HL-60 (cell line): ENCODE measurements around the gene DNAJB6.

Experiments used
- DNase-seq, 2 experiments: peaks; one replicate each; pipeline ENCODE4 v3.0.0-alpha.2; 2010 to 2020; ENCODE audit warnings: low read depth in 1 of 2, low spot score in 1 of 2
- H3K27ac ChIP-seq: fragments of 250-450 bp; sonication (Bioruptor Pico); replicated peaks from 2 replicates; pipeline ENCODE4 v1.5.1; 2020; ENCODE audit warnings: mild to moderate bottlenecking, moderate library complexity
- H3K27me3 ChIP-seq: fragments of 250-450 bp; sonication (Bioruptor Pico); 2 replicates; pipeline ENCODE4 v1.5.1; 2021; ENCODE audit warnings: mild to moderate bottlenecking, moderate library complexity; ENCODE audit not compliant: insufficient read depth, poor library complexity, severe bottlenecking
- H3K4me3 ChIP-seq: replicated peaks from 2 replicates; pipeline ENCODE4 v1.5.1; 2011; ENCODE audit warnings: mild to moderate bottlenecking, control low read depth, low read length; ENCODE audit not compliant: insufficient read depth
- GABPA ChIP-seq: IDR thresholded peaks from 2 replicates; pipeline ENCODE4 v1.6.1; 2012; ENCODE audit warnings: low read depth
- POLR2AphosphoS5 ChIP-seq: IDR thresholded peaks from 2 replicates; pipeline ENCODE4 v1.6.1; 2012; ENCODE audit warnings: low read depth
- SPI1 ChIP-seq: IDR thresholded peaks from 2 replicates; pipeline ENCODE4 v1.6.1; 2012; ENCODE audit warnings: low read depth, mild to moderate bottlenecking, borderline replicate concordance
- TF ChIP-seq, protein P1 (sequence below): IDR thresholded peaks from 2 replicates; pipeline ENCODE4 v1.6.1; 2012; ENCODE audit warnings: low read depth; ENCODE audit not compliant: insufficient replicate concordance
- TF ChIP-seq, protein P2 (sequence below): IDR thresholded peaks from one replicate; pipeline ENCODE4 v1.5.1; 2011; ENCODE audit warnings: low read length, control low read depth, inconsistent platforms; ENCODE audit not compliant: insufficient read depth

The DNAJB6 gene

DNA sequence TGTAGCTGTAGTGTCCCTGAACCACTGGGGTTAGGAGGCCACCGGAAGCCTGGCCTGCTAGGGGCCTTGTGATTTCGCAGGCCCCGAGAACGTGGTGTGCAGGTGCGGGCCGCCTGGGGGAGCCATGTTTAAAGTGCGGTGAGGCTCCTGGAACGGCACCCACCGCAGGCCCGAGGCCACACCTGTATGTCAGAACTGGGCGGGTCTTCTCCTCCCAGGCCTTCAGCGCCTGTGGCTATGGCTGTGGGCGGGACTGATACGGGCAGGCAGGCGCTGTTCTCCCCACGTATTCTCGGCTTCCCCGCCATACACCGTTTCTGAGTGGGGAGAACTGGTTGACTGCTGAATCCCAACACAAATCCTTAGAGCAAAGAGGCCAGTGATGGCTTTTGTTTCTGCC lies 74.8 kb downstream of the DNAJB6 start:
- DNase-seq: no peak
- Histone ChIP-seq H3K27me3 (no peaks in the 10 kb centered on the region), H3K4me3 (no peak overlapping the region), H3K27ac (no peak overlapping the region)
- TF ChIP-seq, protein P1, sequence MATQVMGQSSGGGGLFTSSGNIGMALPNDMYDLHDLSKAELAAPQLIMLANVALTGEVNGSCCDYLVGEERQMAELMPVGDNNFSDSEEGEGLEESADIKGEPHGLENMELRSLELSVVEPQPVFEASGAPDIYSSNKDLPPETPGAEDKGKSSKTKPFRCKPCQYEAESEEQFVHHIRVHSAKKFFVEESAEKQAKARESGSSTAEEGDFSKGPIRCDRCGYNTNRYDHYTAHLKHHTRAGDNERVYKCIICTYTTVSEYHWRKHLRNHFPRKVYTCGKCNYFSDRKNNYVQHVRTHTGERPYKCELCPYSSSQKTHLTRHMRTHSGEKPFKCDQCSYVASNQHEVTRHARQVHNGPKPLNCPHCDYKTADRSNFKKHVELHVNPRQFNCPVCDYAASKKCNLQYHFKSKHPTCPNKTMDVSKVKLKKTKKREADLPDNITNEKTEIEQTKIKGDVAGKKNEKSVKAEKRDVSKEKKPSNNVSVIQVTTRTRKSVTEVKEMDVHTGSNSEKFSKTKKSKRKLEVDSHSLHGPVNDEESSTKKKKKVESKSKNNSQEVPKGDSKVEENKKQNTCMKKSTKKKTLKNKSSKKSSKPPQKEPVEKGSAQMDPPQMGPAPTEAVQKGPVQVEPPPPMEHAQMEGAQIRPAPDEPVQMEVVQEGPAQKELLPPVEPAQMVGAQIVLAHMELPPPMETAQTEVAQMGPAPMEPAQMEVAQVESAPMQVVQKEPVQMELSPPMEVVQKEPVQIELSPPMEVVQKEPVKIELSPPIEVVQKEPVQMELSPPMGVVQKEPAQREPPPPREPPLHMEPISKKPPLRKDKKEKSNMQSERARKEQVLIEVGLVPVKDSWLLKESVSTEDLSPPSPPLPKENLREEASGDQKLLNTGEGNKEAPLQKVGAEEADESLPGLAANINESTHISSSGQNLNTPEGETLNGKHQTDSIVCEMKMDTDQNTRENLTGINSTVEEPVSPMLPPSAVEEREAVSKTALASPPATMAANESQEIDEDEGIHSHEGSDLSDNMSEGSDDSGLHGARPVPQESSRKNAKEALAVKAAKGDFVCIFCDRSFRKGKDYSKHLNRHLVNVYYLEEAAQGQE: no peak
- TF ChIP-seq GABPA (no peak), POLR2AphosphoS5 (no peak), SPI1 (no peak)
- TF ChIP-seq, protein P2, sequence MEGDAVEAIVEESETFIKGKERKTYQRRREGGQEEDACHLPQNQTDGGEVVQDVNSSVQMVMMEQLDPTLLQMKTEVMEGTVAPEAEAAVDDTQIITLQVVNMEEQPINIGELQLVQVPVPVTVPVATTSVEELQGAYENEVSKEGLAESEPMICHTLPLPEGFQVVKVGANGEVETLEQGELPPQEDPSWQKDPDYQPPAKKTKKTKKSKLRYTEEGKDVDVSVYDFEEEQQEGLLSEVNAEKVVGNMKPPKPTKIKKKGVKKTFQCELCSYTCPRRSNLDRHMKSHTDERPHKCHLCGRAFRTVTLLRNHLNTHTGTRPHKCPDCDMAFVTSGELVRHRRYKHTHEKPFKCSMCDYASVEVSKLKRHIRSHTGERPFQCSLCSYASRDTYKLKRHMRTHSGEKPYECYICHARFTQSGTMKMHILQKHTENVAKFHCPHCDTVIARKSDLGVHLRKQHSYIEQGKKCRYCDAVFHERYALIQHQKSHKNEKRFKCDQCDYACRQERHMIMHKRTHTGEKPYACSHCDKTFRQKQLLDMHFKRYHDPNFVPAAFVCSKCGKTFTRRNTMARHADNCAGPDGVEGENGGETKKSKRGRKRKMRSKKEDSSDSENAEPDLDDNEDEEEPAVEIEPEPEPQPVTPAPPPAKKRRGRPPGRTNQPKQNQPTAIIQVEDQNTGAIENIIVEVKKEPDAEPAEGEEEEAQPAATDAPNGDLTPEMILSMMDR: no peak

DNA sequence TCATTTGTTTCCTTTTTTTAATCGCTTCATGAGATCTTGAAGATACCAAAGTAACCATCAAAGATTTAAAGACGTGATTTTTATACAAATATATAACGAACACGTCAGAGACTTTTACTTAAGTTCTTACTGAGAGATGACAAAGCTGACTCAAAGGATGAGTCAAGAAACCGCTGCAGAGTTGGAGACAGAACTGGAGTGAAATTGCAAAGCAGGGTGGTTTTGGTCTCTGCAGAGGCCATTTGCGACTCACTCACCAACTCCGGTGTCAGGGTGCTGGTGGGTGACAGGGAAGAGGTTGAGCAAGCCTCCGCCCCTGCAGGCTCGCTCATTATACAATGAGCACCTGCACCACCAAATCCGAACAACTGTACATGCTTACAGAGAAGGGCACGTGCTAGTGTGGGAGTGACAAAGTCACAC lies 75.2 kb downstream of the DNAJB6 start:
- Histone ChIP-seq H3K4me3 (no peak overlapping the region), H3K27ac (no peak overlapping the region), H3K27me3 (no peaks in the 10 kb centered on the region)
- TF ChIP-seq, protein P1: no peak
- TF ChIP-seq, protein P2: no peak
- TF ChIP-seq GABPA (no peak), POLR2AphosphoS5 (no peak), SPI1 (no peak)
- no peak for DNase-seq

DNA sequence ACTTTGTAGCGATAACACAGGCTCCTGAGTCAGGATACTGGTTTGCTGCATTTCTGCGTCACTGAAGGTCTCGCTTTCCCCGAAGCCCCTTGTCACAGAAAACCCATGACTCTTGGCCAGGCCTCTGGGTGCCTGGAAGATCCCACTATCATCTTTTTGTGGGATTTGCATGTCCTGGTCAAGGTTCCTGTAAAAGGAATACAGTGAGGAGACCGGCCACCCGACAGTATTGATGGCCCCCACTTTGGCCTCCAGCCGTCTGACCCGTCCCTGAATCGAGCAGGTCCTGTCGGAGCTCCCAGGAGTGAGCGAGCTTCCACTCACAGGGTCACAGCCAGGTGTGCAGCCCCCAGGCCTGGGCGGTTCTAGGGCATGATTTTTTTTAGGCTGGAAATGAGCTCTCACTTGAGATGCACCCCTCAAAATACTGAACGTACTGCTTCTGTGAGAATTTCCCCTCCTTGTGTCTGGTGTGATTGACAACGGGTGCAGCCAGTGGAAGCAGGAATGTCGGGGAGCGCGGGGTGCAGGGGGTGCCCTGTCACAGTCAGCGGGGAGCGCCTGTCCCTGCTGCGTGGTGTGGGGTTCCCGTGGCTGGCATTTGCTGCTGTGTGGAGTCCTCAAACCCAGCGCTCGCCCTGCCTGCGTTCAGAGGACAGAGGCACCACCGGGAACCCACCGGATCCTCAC lies 75.8 kb downstream of the DNAJB6 start:
- H3K4me3 ChIP-seq: no peak overlapping the region
- no peak overlapping the region for H3K27ac ChIP-seq
- DNase-seq: no peak
- no peaks in the 10 kb centered on the region for H3K27me3 ChIP-seq
- TF ChIP-seq, protein P2: no peak
- TF ChIP-seq, protein P1: no peak
- TF ChIP-seq POLR2AphosphoS5 (no peak), SPI1 (no peak), GABPA (no peak)
